ENCODE data around the gene ACTRT2.

ACTRT2 gene

DNA sequence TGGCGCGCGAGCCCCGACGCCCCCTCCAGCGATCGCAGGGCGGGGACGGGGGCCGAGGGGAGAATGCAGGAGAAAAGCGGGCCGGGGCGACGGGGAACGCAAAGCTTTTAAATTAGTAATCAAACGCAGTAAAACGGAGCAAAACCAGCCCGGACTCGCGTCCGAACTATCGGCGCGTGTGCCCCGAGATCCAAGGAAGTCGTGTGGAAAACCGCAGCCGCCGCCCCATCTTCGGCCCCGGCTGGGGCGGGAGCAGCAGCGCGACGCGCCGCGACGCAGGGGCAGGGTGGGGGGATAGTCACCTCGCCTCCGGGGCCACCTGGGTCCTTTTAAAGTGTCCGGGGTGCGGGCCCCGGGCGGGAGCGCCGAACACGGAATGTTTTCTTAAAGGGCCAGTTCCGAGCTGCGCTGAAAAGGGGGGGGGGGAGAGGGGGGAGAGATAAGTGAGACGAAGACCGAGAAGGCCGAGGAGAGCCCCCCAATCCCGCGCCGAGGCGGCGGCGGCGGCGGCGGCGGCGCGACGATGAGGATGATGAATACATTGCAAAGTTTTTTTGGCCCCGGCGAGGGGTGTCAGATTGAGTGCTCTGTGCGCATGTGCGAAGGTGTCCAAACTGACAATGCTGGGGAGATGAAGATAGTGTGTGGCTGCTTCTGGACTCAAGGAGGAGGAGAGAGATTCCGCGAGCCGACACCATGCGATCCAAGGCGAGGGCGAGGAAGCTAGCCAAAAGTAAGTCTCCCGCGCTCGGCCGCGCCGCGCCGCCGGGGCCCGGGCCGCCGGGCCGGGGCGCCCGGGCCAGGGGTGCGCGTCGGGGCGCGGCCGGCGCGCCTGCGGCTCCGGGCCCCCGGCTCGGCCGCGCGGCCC is 47.5 kb downstream of the ACTRT2 start, which contains the start of gene PRDM16:
Gene PRDM16, plus strand, starts transcription at position 640 of the 868 bp plus-strand sequence. Its CDS starts 57 bp downstream, at position 697.
- no peak for DNase-seq (ENCODE audit: low read depth, low spot score)

DNA sequence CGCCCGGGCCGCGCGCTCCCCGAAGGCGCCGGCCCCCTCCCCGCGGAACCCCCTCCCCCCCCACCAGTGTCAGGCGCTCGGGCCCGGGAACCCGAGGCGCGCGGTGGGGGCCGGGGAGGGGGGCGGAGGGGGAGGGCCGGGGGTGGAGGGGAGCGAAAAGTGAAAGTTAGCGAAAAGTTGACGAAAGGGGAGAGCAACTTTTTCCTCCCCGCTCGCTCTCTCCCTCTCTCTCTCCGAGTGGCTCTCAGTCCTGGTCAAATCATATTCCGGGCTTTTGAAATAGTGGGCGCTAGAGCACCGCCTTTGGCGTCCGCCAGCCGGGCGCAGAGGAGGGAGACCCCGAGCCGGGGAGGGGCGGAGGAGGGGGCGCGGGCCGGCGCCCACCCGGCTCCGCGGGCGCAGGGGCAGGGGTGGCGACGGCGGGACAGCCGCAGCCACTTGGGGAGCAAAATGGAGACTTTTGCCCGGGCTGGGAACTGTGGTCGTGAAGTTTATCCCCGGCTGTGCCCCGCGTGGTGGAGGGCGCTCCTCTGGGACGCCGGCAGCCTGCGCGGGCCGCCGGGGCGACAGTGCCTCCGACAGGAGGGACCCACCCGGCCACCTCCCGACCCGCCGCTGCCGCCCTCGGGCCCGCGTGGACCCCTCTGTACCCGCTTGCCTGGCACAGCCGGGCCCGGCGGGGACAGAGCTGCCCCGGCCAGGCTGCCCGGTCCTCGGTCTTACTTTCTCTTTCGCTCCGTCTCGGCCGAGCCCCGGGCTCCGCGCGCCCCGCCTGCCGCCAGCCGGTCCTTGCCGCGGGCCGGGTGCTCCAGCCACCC is 48.4 kb downstream of the ACTRT2 start:
- DNase-seq (ENCODE audit: low read depth, low spot score), result no peak

- DNase-seq (ENCODE audit: low read depth, low spot score), result no peak
Observed at GRCh38 chr1:3070309-3070643, 49.0 kb downstream of the ACTRT2 start.

DNA sequence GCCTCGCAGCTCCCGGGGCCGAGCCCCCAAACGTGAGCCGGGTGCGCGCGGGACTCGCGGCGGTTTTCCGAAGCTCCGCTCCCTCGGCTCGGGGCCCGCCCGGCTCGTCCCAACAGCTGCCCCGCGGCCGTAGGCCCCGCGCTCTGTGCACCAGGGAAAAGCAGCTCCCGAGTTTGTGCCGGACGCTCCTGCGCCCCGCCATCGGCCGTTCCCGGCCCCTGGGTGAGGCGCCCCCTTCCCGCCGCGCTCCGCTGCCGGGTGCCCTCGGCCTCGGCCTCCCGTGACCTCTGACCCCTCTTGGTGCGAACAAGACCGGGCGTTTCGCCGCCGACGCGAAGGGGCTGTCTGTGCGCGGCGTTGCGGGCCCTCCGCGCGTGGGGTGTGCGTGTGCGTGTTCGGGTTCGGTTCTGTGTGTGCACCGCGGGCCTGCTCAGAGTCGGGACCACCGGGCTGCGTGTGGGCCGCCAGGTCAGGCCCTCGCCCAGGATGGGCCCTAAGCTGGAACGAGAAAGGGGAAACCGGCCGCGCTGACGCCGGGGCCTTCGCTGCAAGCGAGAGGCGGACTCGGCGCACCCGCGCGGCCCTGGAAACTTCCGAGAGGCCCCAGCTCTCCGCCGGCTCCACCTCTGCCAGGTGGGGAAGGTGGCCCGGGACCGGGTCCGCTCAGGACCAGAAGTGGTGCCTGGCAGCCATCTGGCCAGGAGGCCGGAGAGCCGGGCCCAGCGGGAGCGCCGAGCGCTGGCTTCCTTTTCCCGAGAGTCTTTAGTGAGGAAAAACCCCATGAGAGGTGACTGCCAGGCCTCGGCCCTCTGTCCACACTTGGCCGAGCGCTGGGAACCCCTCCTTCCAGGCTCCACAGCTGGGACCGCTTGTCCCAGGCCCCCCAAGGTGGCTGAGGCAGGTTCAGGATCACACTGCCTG is 49.6 kb downstream of the ACTRT2 start:
- DNase-seq (ENCODE audit: low read depth, low spot score), result no peak

DNA sequence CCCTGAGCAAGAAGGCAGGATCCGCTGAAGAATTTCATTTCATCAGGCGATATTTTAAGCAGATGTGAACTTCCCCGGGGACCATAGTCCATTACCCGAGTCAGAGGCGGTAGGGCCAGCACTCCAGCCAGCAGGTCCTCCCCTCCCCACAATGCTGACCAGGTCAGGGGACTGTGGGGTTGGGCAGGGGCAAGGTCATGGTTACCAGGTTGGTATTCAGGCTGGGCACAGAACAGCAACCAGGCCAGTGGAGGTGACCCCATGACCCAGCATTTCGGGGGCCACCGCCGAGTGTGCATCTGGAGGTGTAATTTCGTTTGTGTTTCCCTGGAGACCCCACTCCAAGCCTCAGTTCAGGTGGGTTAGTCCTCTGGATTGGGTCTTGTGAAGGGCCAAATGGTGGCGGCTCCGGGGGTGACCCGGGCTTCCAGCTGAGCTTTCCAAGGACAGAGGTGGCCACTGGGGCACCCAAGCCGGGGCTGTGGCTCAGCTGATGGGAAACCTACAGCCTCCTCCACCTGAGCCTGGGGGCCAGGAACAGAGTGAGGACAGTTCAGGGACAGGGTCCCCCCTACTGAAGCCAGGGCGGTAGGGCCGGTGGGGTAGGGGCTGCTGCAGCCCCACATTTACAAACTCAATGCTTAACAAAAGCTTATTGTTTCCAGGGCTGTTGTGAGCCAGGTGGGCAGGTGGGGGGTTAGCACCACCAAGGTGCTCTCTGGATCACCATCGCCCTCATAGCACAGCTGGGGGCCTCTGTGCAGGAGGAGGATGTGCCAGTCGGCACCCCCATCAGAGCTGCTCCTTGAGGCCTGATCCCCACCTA is 50.5 kb downstream of the ACTRT2 start:
- no peak for DNase-seq (ENCODE audit: low read depth, low spot score)
